Measurements from ENCODE around the gene ETV5.

ETV5 gene

GRCh38 chr3:186014866-186015265 is 94.0 kb downstream of the ETV5 start:
- DNase-seq: no peak

DNA sequence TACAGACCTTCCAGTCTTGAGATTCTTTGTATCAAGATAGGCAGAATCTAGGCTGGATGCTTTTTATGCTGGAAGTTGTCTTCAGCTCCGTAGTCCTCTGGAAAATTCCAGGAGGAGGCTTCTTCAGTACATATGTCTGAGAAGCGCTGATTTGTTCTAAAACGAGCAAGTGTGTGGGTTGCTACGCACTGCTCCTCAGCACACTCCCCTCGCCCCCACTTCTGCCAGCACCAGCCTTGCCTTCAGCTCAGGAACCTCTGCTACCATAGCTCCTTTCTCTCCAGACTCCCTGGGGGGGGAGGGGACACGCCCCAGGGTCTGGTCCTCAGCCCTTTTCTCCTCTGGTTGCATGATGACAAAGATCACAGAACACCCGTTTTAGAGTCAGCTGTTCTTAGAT is 95.6 kb downstream of the ETV5 start:
- DNase-seq: no peak

- no peak for DNase-seq
Observed at GRCh38 chr3:186012137-186012536, 96.8 kb downstream of the ETV5 start.

DNA sequence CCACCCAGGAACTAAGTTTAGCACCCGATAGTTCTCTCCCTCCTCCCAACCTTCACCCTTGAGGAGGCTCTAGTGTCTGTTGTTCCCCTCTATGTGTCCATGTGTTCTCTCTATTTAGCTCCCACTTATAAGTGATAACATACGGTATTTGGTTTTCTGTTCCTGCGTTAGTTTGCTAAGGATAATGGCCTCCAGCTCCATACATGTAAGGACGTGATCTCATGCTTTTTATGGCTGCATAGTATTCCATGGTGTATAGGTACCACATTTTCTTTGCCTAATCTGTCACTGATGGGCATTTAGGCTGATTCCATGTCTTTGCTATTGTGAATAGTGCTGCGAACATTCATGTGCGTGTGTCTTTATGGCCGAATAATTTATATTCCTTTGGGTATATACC is 104.2 kb downstream of the ETV5 start:
- no peak for DNase-seq

GRCh38 chr3:186004209-186004608 is 104.7 kb downstream of the ETV5 start:
- DNase-seq: no peak

GRCh38 chr3:186003610-186004009 is 105.3 kb downstream of the ETV5 start:
- DNase-seq: no peak

DNA sequence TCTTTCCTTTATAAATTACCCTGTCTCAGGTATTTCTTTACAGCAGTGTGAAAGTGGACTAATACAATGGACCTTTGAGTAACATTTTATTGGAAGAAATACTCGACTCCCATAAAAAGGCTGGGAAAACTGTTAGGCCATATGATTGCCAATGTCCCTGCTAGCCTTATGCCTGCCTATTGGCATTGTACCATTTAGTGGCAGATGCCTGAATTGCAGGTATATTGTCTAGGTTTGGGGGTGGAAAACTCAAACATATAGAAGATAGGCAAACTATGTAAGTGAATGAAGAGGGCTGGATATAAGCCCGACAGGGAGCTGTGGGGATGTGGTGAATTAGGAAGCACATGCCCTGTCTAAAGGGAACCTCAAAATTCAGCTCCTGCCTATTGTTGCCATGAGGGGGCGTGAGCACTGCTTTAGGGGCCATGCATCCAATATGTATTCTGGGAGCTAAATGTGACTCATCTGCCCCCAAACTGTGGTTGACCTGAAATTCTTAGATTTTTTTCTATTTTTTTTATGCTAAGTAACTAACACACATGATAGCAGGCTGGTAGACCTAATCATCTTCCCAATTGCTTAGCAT is 105.9 kb downstream of the ETV5 start:
- no peak for DNase-seq

DNA sequence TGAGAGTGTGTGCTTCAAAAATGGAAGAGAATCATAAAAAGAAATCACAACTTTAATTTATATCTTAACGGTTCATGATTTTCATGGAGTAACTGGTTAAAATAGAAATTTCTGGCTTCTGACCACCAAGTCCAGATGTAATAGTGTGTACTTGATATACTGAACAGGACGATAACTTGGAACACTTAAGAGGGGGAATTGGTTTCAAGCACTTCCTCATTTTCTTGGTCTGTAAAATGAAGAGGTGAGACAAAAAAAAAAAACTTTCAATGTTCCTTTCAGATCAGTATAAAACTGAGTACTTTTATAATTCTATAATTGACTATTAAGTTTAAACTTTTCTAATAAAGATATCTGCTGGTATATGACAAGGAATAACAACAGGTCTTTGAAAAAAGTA is 107.0 kb downstream of the ETV5 start:
- no peak for DNase-seq

DNA sequence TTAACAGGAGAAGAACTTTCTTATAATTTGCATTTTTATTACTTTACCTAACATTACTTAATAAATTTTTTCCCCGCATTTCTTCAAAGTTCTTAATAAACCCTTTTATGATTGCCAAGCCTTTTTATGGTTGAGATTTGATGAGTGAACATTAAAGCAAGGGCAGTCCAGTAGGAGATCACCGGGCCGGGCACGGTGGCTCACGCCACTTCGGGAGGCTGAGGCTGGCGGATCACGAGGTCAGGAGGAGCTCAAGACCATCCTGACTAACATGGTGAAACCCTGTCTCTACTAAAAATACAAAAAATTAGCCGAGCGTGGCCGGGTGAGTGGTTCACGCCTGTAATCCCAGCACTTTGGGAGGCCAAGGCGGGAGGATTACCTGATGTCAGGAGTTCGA is 109.7 kb downstream of the ETV5 start:
- no peak for DNase-seq

- no peak for DNase-seq
Observed at GRCh38 chr3:185998136-185998535, 110.8 kb downstream of the ETV5 start.

GRCh38 chr3:185997130-185997529 is 111.8 kb downstream of the ETV5 start:
- DNase-seq: no peak
